ENCODE data around the gene PRKCA.
A peak's percentile ranks its signal among the peaks of the same experiment; 100 is the strongest.
"Not testable (repeated sequence)": the region's sequence is repeated elsewhere in the genome, so short reads cannot be mapped to it uniquely, and the experiment has no call there.

Gene PRKCA

DNA sequence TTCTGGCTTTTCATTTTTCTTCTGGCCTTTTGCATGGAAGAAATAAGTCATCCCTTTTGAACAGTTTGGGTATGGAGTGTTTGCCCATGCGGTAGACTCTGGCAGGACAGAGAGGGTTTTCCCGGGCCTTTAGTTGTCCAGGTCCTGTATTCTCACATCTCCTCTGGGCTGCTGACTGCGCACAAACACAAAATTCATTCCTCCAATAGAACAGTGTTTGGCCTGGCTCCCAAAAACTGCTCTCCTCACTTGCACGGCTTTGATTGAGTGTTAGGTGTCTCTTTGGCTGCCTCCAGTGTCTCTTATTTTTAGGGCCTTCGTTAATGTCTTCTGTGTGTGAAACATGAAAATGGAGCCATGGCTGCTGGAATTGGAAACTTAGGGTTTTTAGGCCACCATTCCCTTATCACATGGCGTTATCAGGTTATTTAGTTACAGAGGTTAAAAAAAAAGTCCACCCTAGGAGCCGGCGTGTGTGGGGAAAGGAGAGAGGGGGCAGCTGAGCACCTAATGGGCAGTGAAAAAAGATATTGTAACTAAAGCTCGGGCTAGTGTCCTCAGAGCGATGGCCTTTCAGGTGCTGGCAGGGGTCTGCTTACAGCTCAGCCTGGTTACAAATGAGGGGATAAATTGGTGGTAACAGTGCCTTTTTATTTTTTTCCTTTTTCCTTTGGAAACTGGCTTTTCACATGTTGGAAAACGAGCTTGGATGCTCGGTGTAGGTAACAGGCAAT lies 47.3 kb downstream of the PRKCA start:
- no peak for DNase-seq
- Histone ChIP-seq H3K4me3 (no peak overlapping the region), H3K27me3 (no peaks in the 10 kb centered on the region), H3K27ac (no peak overlapping the region), H3K36me3 (no peaks in the 10 kb centered on the region), H3K9me3 (no peaks in the 10 kb centered on the region), H3K4me1 (peaks cover 0 to 10% (median 6%) of the 10 kb centered on the region in 4 donors)
- intact Hi-C loops (cut with DNase I; ENCODE audit: low total_unique reads) = no loop called here
- TF ChIP-seq, protein P1, sequence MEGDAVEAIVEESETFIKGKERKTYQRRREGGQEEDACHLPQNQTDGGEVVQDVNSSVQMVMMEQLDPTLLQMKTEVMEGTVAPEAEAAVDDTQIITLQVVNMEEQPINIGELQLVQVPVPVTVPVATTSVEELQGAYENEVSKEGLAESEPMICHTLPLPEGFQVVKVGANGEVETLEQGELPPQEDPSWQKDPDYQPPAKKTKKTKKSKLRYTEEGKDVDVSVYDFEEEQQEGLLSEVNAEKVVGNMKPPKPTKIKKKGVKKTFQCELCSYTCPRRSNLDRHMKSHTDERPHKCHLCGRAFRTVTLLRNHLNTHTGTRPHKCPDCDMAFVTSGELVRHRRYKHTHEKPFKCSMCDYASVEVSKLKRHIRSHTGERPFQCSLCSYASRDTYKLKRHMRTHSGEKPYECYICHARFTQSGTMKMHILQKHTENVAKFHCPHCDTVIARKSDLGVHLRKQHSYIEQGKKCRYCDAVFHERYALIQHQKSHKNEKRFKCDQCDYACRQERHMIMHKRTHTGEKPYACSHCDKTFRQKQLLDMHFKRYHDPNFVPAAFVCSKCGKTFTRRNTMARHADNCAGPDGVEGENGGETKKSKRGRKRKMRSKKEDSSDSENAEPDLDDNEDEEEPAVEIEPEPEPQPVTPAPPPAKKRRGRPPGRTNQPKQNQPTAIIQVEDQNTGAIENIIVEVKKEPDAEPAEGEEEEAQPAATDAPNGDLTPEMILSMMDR (IDR thresholded peaks at IDR 0.05) = no peak

DNA sequence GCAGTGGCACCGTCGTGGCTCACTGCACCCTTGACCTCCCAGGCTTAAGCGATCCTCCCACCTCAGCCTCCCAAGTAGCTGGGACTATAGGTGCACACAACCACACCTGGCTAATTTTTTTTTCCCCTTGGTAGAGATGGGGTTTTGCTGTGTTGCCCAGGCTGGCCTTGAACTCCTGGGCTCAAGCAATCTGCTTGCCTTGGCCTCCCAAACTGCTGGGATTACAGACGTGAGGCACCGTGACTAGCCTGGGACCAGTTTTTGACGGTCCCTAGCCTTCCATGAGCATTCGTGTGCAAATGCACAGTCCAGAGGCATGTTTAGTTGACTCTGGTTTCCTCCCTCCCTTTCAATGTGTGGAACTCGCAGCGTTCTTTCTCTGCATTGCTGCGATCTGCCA lies 48.2 kb downstream of the PRKCA start:
- H3K9me3 ChIP-seq; H3K27ac ChIP-seq; H3K27me3 ChIP-seq; H3K4me3 ChIP-seq; intact Hi-C loops (cut with DNase I; ENCODE audit: low total_unique reads); H3K36me3 ChIP-seq; DNase-seq: not testable (repeated sequence)
- H3K4me1 ChIP-seq = peaks cover 0 to 10% (median 6%) of the 10 kb centered on the region in 4 donors

DNA sequence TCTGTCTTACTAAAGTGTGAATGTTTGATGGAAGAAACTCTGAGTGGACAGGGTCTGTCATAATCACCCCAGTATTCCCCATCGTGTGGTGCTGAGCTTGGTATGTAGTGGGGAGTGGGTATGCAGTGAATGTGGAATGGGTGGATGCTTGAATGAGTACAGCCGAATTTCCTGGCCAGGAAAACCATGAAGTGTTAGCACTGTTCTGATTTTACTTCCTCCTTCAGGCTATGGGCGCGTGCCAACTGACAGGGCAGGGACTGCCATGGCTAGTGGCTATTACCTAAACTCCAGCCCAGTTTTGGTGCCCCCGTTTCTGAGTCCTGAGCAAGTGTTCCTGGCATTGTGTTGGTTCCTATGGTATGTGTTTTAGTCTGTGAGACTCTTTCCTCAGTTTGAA lies 48.6 kb downstream of the PRKCA start:
- peaks cover 0 to 10% (median 6%) of the 10 kb centered on the region in 4 donors for H3K4me1 ChIP-seq
- DNase-seq = peak in 1 of 2 donors; percentile 63
- TF ChIP-seq, protein P1 (IDR thresholded peaks at IDR 0.05) = no peak
- H3K27ac ChIP-seq = no peak overlapping the region
- H3K4me3 ChIP-seq = no peak overlapping the region
- H3K9me3 ChIP-seq = no peaks in the 10 kb centered on the region
- H3K27me3 ChIP-seq = no peaks in the 10 kb centered on the region
- intact Hi-C loops (cut with DNase I; ENCODE audit: low total_unique reads) = no loop called here
- H3K36me3 ChIP-seq = no peaks in the 10 kb centered on the region

DNA sequence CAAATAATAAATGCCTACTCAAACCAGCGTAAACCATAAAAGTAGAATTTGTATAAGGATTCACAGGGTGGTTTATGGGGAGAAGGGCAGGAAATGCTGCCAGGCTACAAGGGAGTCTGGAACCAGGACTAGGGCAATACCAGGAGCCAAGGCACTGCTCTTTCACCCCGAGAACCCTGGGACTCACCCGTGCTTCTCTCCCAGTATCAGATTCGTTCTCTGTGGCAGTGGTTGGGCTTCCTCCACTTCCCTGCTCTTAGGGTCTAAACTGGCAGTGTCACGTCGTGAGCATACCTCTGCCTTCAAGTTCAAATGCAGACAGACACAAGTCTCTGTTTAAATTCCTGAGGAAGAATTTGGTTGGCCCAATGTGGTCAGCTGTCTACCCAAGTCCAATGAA lies 49.3 kb downstream of the PRKCA start:
- intact Hi-C loops (cut with DNase I; ENCODE audit: low total_unique reads) = no loop called here
- Histone ChIP-seq H3K4me1 (peaks cover 0 to 10% (median 6%) of the 10 kb centered on the region in 4 donors), H3K4me3 (no peak overlapping the region), H3K36me3 (no peaks in the 10 kb centered on the region), H3K9me3 (no peaks in the 10 kb centered on the region), H3K27ac (no peak overlapping the region), H3K27me3 (no peaks in the 10 kb centered on the region)
- DNase-seq = no peak
- TF ChIP-seq, protein P1 (IDR thresholded peaks at IDR 0.05) = no peak

DNA sequence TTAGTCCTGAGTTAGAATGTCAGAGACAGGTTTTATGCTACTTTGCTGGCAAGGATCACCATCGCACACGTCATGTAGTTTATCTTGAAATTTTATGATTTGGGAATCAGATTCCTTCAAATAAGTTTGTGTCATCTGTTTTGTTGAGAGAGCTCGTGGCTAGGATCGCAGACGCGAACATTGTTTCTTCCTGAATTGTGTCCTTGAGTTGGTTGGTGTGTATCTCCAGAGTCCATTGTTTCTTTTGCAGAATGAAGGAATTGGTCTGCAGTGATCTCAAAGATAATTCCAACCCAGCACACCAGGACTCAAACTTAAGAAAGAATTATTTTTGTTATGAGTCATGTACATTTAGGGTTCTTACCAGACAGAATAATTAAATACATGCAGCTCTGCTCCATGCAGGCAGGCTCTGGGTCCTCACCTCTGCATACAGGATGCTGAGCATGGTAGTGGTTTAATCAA lies 51.6 kb downstream of the PRKCA start:
- Histone ChIP-seq H3K36me3 (no peaks in the 10 kb centered on the region), H3K4me3 (no peak overlapping the region), H3K27me3 (no peaks in the 10 kb centered on the region), H3K4me1 (peaks cover 0 to 5% (median 3%) of the 10 kb centered on the region in 4 donors), H3K27ac (no peak overlapping the region), H3K9me3 (no peaks in the 10 kb centered on the region)
- intact Hi-C loops (cut with DNase I; ENCODE audit: low total_unique reads) = no loop called here
- no peak for DNase-seq
- TF ChIP-seq, protein P1 (IDR thresholded peaks at IDR 0.05) = no peak

DNA sequence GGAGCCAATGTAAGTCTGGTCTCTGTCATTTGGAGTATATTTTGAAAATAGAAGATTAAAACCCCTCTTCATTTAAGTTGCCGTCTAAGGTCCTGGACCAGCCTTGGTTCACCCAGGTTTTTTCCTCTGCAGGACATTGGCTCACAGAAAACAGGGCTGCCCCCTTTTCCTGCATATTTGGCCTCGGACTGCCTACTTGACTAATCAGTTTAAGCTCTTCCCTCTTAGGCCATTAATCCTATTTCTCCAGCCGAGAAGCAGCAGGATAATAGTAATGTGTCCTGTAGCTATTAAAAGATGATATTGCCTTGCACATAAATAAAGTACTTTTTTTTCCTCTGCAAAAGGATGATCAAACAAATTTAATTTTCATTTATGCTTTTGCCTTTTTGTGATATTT lies 52.1 kb downstream of the PRKCA start:
- DNase-seq = no peak
- no peak overlapping the region for H3K27ac ChIP-seq
- intact Hi-C loops (cut with DNase I; ENCODE audit: low total_unique reads) = no loop called here
- no peaks in the 10 kb centered on the region for H3K4me1 ChIP-seq
- no peaks in the 10 kb centered on the region for H3K27me3 ChIP-seq
- H3K36me3 ChIP-seq = no peaks in the 10 kb centered on the region
- no peak overlapping the region for H3K4me3 ChIP-seq
- TF ChIP-seq, protein P1 (IDR thresholded peaks at IDR 0.05) = no peak
- H3K9me3 ChIP-seq = no peaks in the 10 kb centered on the region

Measured in tibial artery (tissue), 4 donors.